IPS-11a (cell line): ENCODE data around the gene OR4N2.
"Not testable (repeated sequence)": the region's sequence is repeated elsewhere in the genome, so short reads cannot be mapped to it uniquely, and the experiment has no call there.

ENCODE experiments used
- H3K4me3 ChIP-seq: one replicate; pipeline ENCODE4 v1.5.1; 2013; ENCODE audit warnings: low read depth, low read length, control low read depth

Gene OR4N2

DNA sequence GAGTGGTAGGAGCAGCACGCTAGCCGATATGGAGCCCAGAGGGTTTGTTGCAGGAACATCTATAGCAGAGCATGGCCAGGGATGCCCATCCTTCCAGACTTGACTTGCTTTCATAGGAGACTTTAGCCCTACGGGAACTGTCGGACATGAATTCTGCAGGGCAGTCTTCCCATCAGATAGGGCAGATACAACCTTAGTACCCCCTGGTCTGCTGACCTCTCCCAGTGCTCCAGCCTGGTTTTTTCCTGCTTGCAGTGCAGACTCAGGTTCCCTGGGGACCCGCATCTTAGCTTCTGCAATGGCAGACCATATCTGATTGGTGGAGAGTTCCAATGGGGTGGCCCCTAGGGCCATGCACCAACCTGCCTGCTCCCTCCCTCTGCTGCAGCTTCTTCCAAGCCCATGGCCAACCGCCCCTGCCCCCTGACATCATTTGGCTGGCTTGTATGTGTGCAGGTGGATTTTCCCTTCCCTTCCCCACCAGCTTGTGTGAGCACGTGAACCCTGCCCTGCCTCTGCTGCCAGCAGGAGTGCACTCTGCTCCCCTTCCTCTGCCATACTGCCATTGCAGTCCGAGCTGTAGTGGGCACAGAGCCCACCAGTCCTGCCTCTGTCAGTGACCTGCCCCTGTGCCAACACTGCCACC is 30.8 kb downstream of the OR4N2 start:
- not testable (repeated sequence) for H3K4me3 ChIP-seq

DNA sequence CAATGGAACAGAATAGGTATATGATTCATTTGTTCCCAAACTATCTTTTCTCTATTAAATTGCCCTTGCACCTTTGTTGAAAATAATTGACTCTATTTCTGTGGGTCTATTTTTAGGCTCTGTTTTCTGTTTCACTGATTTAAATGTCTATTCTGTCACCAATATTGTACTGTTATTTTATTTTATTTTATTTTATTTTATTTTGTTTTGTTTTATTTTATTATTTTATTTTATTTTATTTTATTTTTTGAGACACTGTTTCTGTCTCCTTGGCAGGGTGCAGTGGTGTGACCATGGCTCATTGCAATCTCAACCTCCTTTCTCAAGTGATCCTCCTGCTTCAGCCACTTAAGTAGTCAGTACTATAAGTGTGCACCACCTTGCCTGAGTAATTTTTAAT is 34.9 kb downstream of the OR4N2 start:
- H3K4me3 ChIP-seq: no peak overlapping the region

GRCh38 chr14:19851365-19851764 is 47.8 kb downstream of the OR4N2 start:
- H3K4me3 ChIP-seq: no peak overlapping the region

DNA sequence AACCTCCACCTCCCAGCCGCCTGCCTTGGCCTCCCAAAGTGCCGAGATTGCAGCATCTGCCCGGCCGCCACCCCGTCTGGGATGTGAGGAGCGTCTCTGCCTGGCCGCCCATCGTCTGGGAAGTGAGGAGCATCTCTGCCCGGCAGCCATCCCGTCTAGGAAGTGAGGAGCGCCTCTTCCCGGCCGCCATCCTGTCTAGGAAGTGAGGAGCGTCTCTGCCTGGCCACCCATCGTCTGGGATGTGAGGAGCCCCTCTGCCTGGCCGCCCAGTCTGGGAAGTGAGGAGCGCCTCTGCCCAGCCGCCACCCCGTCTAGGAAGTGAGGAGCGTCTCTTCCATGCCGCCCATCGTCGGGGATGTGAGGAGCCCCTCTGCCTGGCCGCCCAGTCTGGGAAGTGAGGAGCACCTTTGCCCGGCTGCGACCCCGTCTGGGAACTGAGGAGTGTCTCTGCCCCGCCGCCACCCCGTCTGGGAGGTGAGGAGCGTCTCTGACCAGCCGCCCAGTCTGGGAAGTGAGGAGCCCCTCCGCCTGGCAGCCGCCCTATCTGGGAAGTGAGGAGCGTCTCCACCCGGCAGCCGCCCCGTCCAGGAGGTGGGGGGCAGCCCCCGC is 62.6 kb downstream of the OR4N2 start:
- not testable (repeated sequence) for H3K4me3 ChIP-seq

GRCh38 chr14:19873178-19873577 is 69.6 kb downstream of the OR4N2 start:
- H3K4me3 ChIP-seq: no peak overlapping the region

DNA sequence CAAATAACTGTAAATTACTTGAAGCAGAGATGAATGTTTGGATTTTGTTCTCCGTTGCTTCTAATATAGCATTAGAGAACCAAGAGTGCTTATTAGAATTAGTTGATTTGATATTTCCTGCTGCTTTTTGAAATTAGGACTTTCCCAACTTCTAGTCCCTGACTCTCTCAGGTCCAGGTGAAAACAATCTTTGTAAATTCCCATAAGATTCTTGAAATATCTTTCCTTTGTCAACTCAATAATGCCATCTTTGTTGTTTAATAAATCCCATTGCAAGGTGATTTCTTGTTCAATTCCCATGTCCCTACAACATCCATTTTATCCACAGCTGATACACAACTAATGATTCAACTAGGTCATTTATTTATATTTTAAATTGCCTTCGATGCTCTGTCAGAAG is 71.3 kb downstream of the OR4N2 start, which contains the start of gene OR4K2:
TSS of gene OR4K2 (plus strand) at position 301 of the 400 bp plus-strand sequence. CDS start 1,126 bp downstream, outside the sequence.
- no peak within 1 kb of the TSS for H3K4me3 ChIP-seq

GRCh38 chr14:19878029-19878642 is 74.6 kb downstream of the OR4N2 start:
- no peak overlapping the region for H3K4me3 ChIP-seq
